Neural progenitor cell (in vitro differentiated cells): Measurements from ENCODE around the gene ATP6V1E1.

Source experiments
- CTCF ChIP-seq: fragments of 200-600 bp; sonication (generic); IDR thresholded peaks from 2 replicates; pipeline ENCODE4 v1.5.1; 2017; ENCODE audit warnings: antibody characterized with exemption, mild to moderate bottlenecking
- EZH2 ChIP-seq: fragments of 200-600 bp; sonication (generic); IDR thresholded peaks from 2 replicates; pipeline ENCODE4 v1.6.1; 2017; ENCODE audit warnings: antibody characterized with exemption, mild to moderate bottlenecking, moderate library complexity

GRCh38 chr22:17552737-17553136 is 75.8 kb downstream of the ATP6V1E1 start:
- TF ChIP-seq CTCF = no peak
- no peak for TF ChIP-seq EZH2
